ENCODE results near the gene HORMAD2. TPM values are rescaled to one million over a fixed set of nuclear protein-coding genes. Genes with fewer than 3 reads are reported as not detected.

HORMAD2 gene
- total RNA-seq, 5 donors from 2014 or later (not counting 1 experiment from before 2014, with no cell fraction given), result not detected

GRCh38 chr22:30117256-30117655, 37.0 kb downstream of the HORMAD2 start:
- Histone ChIP-seq H3K4me1 (ENCODE audit: control insufficient read depth in 1 of 2, extremely low read depth in 1 of 2, insufficient read depth in 2 of 2, low read length in 2 of 2) (no peaks in the 10 kb centered on the region), H3K9me3 (no peaks in the 10 kb centered on the region), H3K27me3 (replicated peaks in 1 of 2; ENCODE audit: control insufficient read depth in 2 of 2, extremely low read depth in 1 of 2, insufficient read depth in 2 of 2, low read length in 1 of 2) (no peaks in the 10 kb centered on the region), H3K36me3 (ENCODE audit: control insufficient read depth in 2 of 2, extremely low read depth in 1 of 2, insufficient read depth in 1 of 2, low read length in 1 of 2) (no peaks in the 10 kb centered on the region), H3K27ac (ENCODE audit: low read length) (no peak overlapping the region), H3K4me3 (ENCODE audit: control insufficient read depth in 1 of 2, extremely low read depth in 1 of 2, low read length in 1 of 2) (no peak overlapping the region)
- no CpG with 5 or more reads among the region's 3 CpGs for WGBS (ENCODE audit: insufficient coverage)
- DNase-seq (no peak), ATAC-seq (replicated peaks in 1 of 4) (no peak)
- peaks cover 0 to 3% of the 10 kb centered on the region in 2 donors for H3K27me3 Mint-ChIP-seq
- no peaks in the 10 kb centered on the region for H3K9me3 Mint-ChIP-seq
- no peak overlapping the region for H3K4me3 Mint-ChIP-seq
- no peak overlapping the region for H3K27ac Mint-ChIP-seq
- H3K36me3 Mint-ChIP-seq, result no peaks in the 10 kb centered on the region
- ChIA-PET CTCF (no interaction called here), POLR2A (no interaction called here)
- H3K4me1 Mint-ChIP-seq, result peaks cover 0 to 5% (median 3%) of the 10 kb centered on the region in 3 donors

- no peaks in the 10 kb centered on the region for H3K27me3 ChIP-seq (replicated peaks in 1 of 2; ENCODE audit: control insufficient read depth in 2 of 2, extremely low read depth in 1 of 2, insufficient read depth in 2 of 2, low read length in 1 of 2)
- Mint-ChIP-seq H3K27ac (no peak overlapping the region), H3K36me3 (no peaks in the 10 kb centered on the region), H3K4me3 (no peak overlapping the region), H3K27me3 (peaks cover 0 to 3% of the 10 kb centered on the region in 2 donors), H3K4me1 (peaks cover 0 to 9% (median 3%) of the 10 kb centered on the region in 3 donors), H3K9me3 (no peaks in the 10 kb centered on the region)
- H3K36me3 ChIP-seq (ENCODE audit: control insufficient read depth in 2 of 2, extremely low read depth in 1 of 2, insufficient read depth in 1 of 2, low read length in 1 of 2), result no peaks in the 10 kb centered on the region
- WGBS (ENCODE audit: insufficient coverage), result no CpG with 5 or more reads among the region's 2 CpGs
- ChIA-PET POLR2A (interaction anchor here (0.5 to 0.6 kb wide), 2 partner anchors 59 to 490 kb away, joined by 7 to 8 read pairs; no protein-coding TSS in a partner anchor), CTCF (interaction anchor here in 1 of 2 donors (1.4 kb wide), 1 partner anchor 11 kb away, joined by 3 read pairs; no protein-coding TSS in a partner anchor)
- no peak overlapping the region for H3K4me3 ChIP-seq (ENCODE audit: control insufficient read depth in 1 of 2, extremely low read depth in 1 of 2, low read length in 1 of 2)
- no peaks in the 10 kb centered on the region for H3K9me3 ChIP-seq
- H3K27ac ChIP-seq (ENCODE audit: low read length), result no peak overlapping the region
- no peaks in the 10 kb centered on the region for H3K4me1 ChIP-seq (ENCODE audit: control insufficient read depth in 1 of 2, extremely low read depth in 1 of 2, insufficient read depth in 2 of 2, low read length in 2 of 2)
- DNase-seq, result no peak
- ATAC-seq (replicated peaks in 1 of 4), result no peak
Observed at GRCh38 chr22:30118291-30118690, 38.0 kb downstream of the HORMAD2 start.

DNA sequence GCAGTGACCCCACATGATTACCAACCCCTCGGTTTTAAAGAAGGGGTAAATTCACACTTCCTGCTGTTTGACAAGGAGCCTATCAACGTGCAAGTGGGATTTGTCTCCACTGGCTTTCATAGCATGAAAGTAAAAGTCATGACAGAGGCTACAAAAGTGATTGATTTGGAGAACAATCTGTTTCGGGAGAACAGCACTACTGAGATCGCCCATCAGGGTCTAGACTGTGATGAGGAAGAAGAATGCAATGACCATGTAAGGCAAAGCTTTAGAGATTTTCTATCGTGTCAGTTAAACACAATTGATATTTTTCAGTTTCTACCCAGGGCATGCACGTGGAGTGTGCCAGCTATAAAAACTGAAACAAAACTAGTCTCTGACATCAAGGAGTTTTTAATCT, 41.7 kb downstream of the HORMAD2 start:
- Mint-ChIP-seq H3K4me3 (peak overlapping the region in 1 of 3 donors; percentile 24), H3K27ac (no peak overlapping the region)
- no peak for ATAC-seq (replicated peaks in 1 of 4)

GRCh38 chr22:30123463-30123862, 43.2 kb downstream of the HORMAD2 start:
- ATAC-seq (replicated peaks in 1 of 4), result no peak
- DNase-seq, result no peak
- H3K4me3 Mint-ChIP-seq, result no peak overlapping the region
- no peaks in the 10 kb centered on the region for H3K36me3 Mint-ChIP-seq
- H3K27me3 Mint-ChIP-seq, result peaks cover 0 to 3% of the 10 kb centered on the region in 2 donors
- no peak overlapping the region for H3K27ac Mint-ChIP-seq
- H3K4me3 ChIP-seq (ENCODE audit: control insufficient read depth in 1 of 2, extremely low read depth in 1 of 2, low read length in 1 of 2), result no peak overlapping the region
- no peaks in the 10 kb centered on the region for H3K9me3 ChIP-seq
- H3K4me1 Mint-ChIP-seq, result peaks cover 0 to 9% (median 3%) of the 10 kb centered on the region in 3 donors
- ChIA-PET POLR2A (interaction anchor here in 1 of 2 donors (0.7 kb wide), 1 partner anchor 659 kb away, joined by 3 read pairs; no protein-coding TSS in a partner anchor), CTCF (interaction anchor here in 1 of 2 donors (1.2 kb wide), 1 partner anchor 22 kb away, joined by 4 read pairs; no protein-coding TSS in a partner anchor)
- no peaks in the 10 kb centered on the region for H3K4me1 ChIP-seq (ENCODE audit: control insufficient read depth in 1 of 2, extremely low read depth in 1 of 2, insufficient read depth in 2 of 2, low read length in 2 of 2)
- H3K27me3 ChIP-seq (replicated peaks in 1 of 2; ENCODE audit: control insufficient read depth in 2 of 2, extremely low read depth in 1 of 2, insufficient read depth in 2 of 2, low read length in 1 of 2), result no peaks in the 10 kb centered on the region
- no peaks in the 10 kb centered on the region for H3K36me3 ChIP-seq (ENCODE audit: control insufficient read depth in 2 of 2, extremely low read depth in 1 of 2, insufficient read depth in 1 of 2, low read length in 1 of 2)
- no peak overlapping the region for H3K27ac ChIP-seq (ENCODE audit: low read length)
- no CpG with 5 or more reads among the region's 1 CpG for WGBS (ENCODE audit: insufficient coverage)
- H3K9me3 Mint-ChIP-seq, result no peaks in the 10 kb centered on the region

More for the DNA sequence above, 41.7 kb downstream of the HORMAD2 start:
- Histone ChIP-seq H3K27ac (ENCODE audit: low read length) (no peak overlapping the region), H3K36me3 (ENCODE audit: control insufficient read depth in 2 of 2, extremely low read depth in 1 of 2, insufficient read depth in 1 of 2, low read length in 1 of 2) (no peaks in the 10 kb centered on the region), H3K9me3 (no peaks in the 10 kb centered on the region), H3K4me1 (ENCODE audit: control insufficient read depth in 1 of 2, extremely low read depth in 1 of 2, insufficient read depth in 2 of 2, low read length in 2 of 2) (no peaks in the 10 kb centered on the region), H3K27me3 (replicated peaks in 1 of 2; ENCODE audit: control insufficient read depth in 2 of 2, extremely low read depth in 1 of 2, insufficient read depth in 2 of 2, low read length in 1 of 2) (no peaks in the 10 kb centered on the region), H3K4me3 (ENCODE audit: control insufficient read depth in 1 of 2, extremely low read depth in 1 of 2, low read length in 1 of 2) (no peak overlapping the region)
- Mint-ChIP-seq H3K27me3 (peaks cover 0 to 3% of the 10 kb centered on the region in 2 donors), H3K36me3 (no peaks in the 10 kb centered on the region), H3K9me3 (no peaks in the 10 kb centered on the region), H3K4me1 (peaks cover 0 to 9% (median 3%) of the 10 kb centered on the region in 3 donors)
- POLR2A ChIA-PET, result interaction anchor here in 1 of 2 donors (0.6 kb wide), 1 partner anchor 12 kb away, joined by 4 read pairs; no protein-coding TSS in a partner anchor
- CTCF ChIA-PET, result interaction anchor here in 1 of 2 donors (1.2 kb wide), 1 partner anchor 14 kb away, joined by 3 read pairs; no protein-coding TSS in a partner anchor
- no CpG with 5 or more reads among the region's 6 CpGs for WGBS (ENCODE audit: insufficient coverage)
- DNase-seq, result no peak

- Mint-ChIP-seq H3K27me3 (no peaks in the 10 kb centered on the region), H3K36me3 (no peaks in the 10 kb centered on the region), H3K27ac (no peak overlapping the region), H3K4me1 (no peaks in the 10 kb centered on the region), H3K9me3 (no peaks in the 10 kb centered on the region), H3K4me3 (no peak overlapping the region)
- CTCF ChIA-PET, result no interaction called here
- no peaks in the 10 kb centered on the region for H3K36me3 ChIP-seq (ENCODE audit: control insufficient read depth in 2 of 2, extremely low read depth in 1 of 2, insufficient read depth in 1 of 2, low read length in 1 of 2)
- no peak overlapping the region for H3K27ac ChIP-seq (ENCODE audit: low read length)
- no peaks in the 10 kb centered on the region for H3K9me3 ChIP-seq
- POLR2A ChIA-PET, result no interaction called here
- WGBS (ENCODE audit: insufficient coverage), result no CpG with 5 or more reads among the region's 1 CpG
- no peak overlapping the region for H3K4me3 ChIP-seq (ENCODE audit: control insufficient read depth in 1 of 2, extremely low read depth in 1 of 2, low read length in 1 of 2)
- no peak for DNase-seq
- no peak for ATAC-seq (replicated peaks in 1 of 4)
- no peaks in the 10 kb centered on the region for H3K27me3 ChIP-seq (replicated peaks in 1 of 2; ENCODE audit: control insufficient read depth in 2 of 2, extremely low read depth in 1 of 2, insufficient read depth in 2 of 2, low read length in 1 of 2)
- H3K4me1 ChIP-seq (ENCODE audit: control insufficient read depth in 1 of 2, extremely low read depth in 1 of 2, insufficient read depth in 2 of 2, low read length in 2 of 2), result no peaks in the 10 kb centered on the region
Observed at GRCh38 chr22:30127749-30128166, 47.5 kb downstream of the HORMAD2 start.

- Histone ChIP-seq H3K27me3 (replicated peaks in 1 of 2; ENCODE audit: control insufficient read depth in 2 of 2, extremely low read depth in 1 of 2, insufficient read depth in 2 of 2, low read length in 1 of 2) (no peaks in the 10 kb centered on the region), H3K36me3 (ENCODE audit: control insufficient read depth in 2 of 2, extremely low read depth in 1 of 2, insufficient read depth in 1 of 2, low read length in 1 of 2) (no peaks in the 10 kb centered on the region), H3K9me3 (no peaks in the 10 kb centered on the region), H3K27ac (ENCODE audit: low read length) (no peak overlapping the region), H3K4me3 (ENCODE audit: control insufficient read depth in 1 of 2, extremely low read depth in 1 of 2, low read length in 1 of 2) (no peak overlapping the region), H3K4me1 (ENCODE audit: control insufficient read depth in 1 of 2, extremely low read depth in 1 of 2, insufficient read depth in 2 of 2, low read length in 2 of 2) (no peaks in the 10 kb centered on the region)
- H3K4me1 Mint-ChIP-seq, result no peaks in the 10 kb centered on the region
- DNase-seq (no peak), ATAC-seq (replicated peaks in 1 of 4) (no peak)
- no peak overlapping the region for H3K4me3 Mint-ChIP-seq
- no CpG with 5 or more reads among the region's 2 CpGs for WGBS (ENCODE audit: insufficient coverage)
- H3K36me3 Mint-ChIP-seq, result no peaks in the 10 kb centered on the region
- POLR2A ChIA-PET, result no interaction called here
- H3K27ac Mint-ChIP-seq, result no peak overlapping the region
- no peaks in the 10 kb centered on the region for H3K9me3 Mint-ChIP-seq
- H3K27me3 Mint-ChIP-seq, result no peaks in the 10 kb centered on the region
- CTCF ChIA-PET, result no interaction called here
Observed at GRCh38 chr22:30128511-30128910, 48.2 kb downstream of the HORMAD2 start.

All from T-cell (primary cell).